GM19397 (cell line): ENCODE measurements around the gene FGF6.
"Not testable (repeated sequence)": the region's sequence is repeated elsewhere in the genome, so short reads cannot be mapped to it uniquely, and the experiment has no call there.

ENCODE experiments used
- ATAC-seq: cut with Tn5 transposase; IDR thresholded peaks from one replicate; pipeline ENCODE4 v1.9.1; 2021; ENCODE audit warnings: mild to moderate bottlenecking, moderate library complexity; ENCODE audit not compliant: unreplicated experiment

FGF6 gene

GRCh38 chr12:4421590-4422031, 24.0 kb downstream of the FGF6 start:
- no peak for ATAC-seq

- ATAC-seq, result no peak
These were observed 25.4 kb downstream of the FGF6 start for GRCh38 chr12:4420138-4420670.

- no peak for ATAC-seq
These were observed 26.7 kb downstream of the FGF6 start for GRCh38 chr12:4418913-4419312.

- no peak for ATAC-seq
These were observed 27.7 kb downstream of the FGF6 start for GRCh38 chr12:4417936-4418335.

GRCh38 chr12:4417455-4417854, 28.2 kb downstream of the FGF6 start:
- ATAC-seq, result no peak

- ATAC-seq, result no peak
These were observed 29.3 kb downstream of the FGF6 start for GRCh38 chr12:4416276-4416675.

- ATAC-seq, result no peak
These were observed 33.1 kb downstream of the FGF6 start for GRCh38 chr12:4412465-4412864.

- no peak for ATAC-seq
These were observed 33.6 kb downstream of the FGF6 start for GRCh38 chr12:4412056-4412455.

- ATAC-seq, result no peak
These were observed 38.5 kb downstream of the FGF6 start for GRCh38 chr12:4407136-4407535.

- ATAC-seq, result not testable (repeated sequence)
These were observed 40.6 kb downstream of the FGF6 start for GRCh38 chr12:4404877-4405637.

- no peak for ATAC-seq
These were observed 42.6 kb downstream of the FGF6 start for GRCh38 chr12:4402996-4403395.

GRCh38 chr12:4401117-4401516, 44.5 kb downstream of the FGF6 start:
- no peak for ATAC-seq

- ATAC-seq, result no peak
These were observed 49.8 kb downstream of the FGF6 start for GRCh38 chr12:4395818-4396217.

GRCh38 chr12:4393211-4393610, 52.4 kb downstream of the FGF6 start:
- ATAC-seq, result no peak

GRCh38 chr12:4392223-4392742, 53.3 kb downstream of the FGF6 start:
- ATAC-seq, result no peak

GRCh38 chr12:4388662-4389061, 57.0 kb downstream of the FGF6 start:
- no peak for ATAC-seq

- no peak for ATAC-seq
These were observed 57.6 kb downstream of the FGF6 start for GRCh38 chr12:4388032-4388431.

- ATAC-seq, result no peak
These were observed 58.0 kb downstream of the FGF6 start for GRCh38 chr12:4387607-4388006.

- ATAC-seq, result no peak
These were observed 58.8 kb downstream of the FGF6 start for GRCh38 chr12:4386801-4387200.
